Measurements from ENCODE around the gene FAF1. TPM values are rescaled to one million over a fixed set of nuclear protein-coding genes. Genes with fewer than 3 reads are reported as not detected.

The FAF1 gene
- total and polyA plus RNA-seq, 2 donors (not counting 3 experiments of a cell fraction or from before 2014, with no cell fraction given): 9.0 to 57.6 TPM

- ChIA-PET POLR2A (no interaction called here), CTCF (interaction anchor here (1.1 to 1.2 kb wide), 3 partner anchors 9 to 289 kb away, joined by 3 to 4 read pairs (median 4); no protein-coding TSS in a partner anchor)
- no peak for TF ChIP-seq MYC (IDR thresholded peaks at IDR 0.05; ENCODE audit: low read depth, low read length)
- no peak for TF ChIP-seq EZH2 (IDR thresholded peaks at IDR 0.05; ENCODE audit: borderline replicate concordance, low read depth, low read length, severe bottlenecking)
- no peak for TF ChIP-seq GATA2 (IDR thresholded peaks at IDR 0.05; ENCODE audit: insufficient read depth, insufficient read length, low read depth, low read length)
- TF ChIP-seq POLR2AphosphoS5 (IDR thresholded peaks at IDR 0.05; ENCODE audit: insufficient read depth, low read depth, low read length): no peak
- TF ChIP-seq FOS (IDR thresholded peaks at IDR 0.05; ENCODE audit: borderline replicate concordance, insufficient read depth, low read length): no peak
- no peak for TF ChIP-seq POLR2A (IDR thresholded peaks at IDR 0.05; ENCODE audit: low read depth, low read length)
- no peak for TF ChIP-seq JUN (IDR thresholded peaks at IDR 0.05; ENCODE audit: borderline replicate concordance, insufficient read depth, insufficient read length, low read depth)
- TF ChIP-seq CTCF (IDR thresholded peaks at IDR 0.05; ENCODE audit: extremely low read depth in 1 of 2, insufficient read depth in 1 of 2, low read depth in 1 of 2, low read length in 2 of 2): no peak
- TF ChIP-seq, protein P1, sequence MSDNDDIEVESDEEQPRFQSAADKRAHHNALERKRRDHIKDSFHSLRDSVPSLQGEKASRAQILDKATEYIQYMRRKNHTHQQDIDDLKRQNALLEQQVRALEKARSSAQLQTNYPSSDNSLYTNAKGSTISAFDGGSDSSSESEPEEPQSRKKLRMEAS (IDR thresholded peaks at IDR 0.05; ENCODE audit: insufficient read depth, insufficient read length): no peak
- no TSS peak for BruUV-seq (replicated peaks)
- Histone ChIP-seq H3K4me2 (ENCODE audit: insufficient read depth, low read length) (no peak overlapping the region), H4K20me1 (replicated peaks; ENCODE audit: control insufficient read depth, extremely low read depth, insufficient read depth, low read length) (no peaks in the 10 kb centered on the region), H2AFZ (ENCODE audit: low read depth, low read length) (no peak overlapping the region), H3K4me3 (replicated peaks in 1 of 3; ENCODE audit: insufficient read depth in 1 of 3, low read depth in 1 of 3, low read length in 3 of 3) (no peak overlapping the region), H3K9me3 (replicated peaks; ENCODE audit: control insufficient read depth, insufficient read depth, low read length) (no peaks in the 10 kb centered on the region), H3K9ac (replicated peaks; ENCODE audit: extremely low read depth, insufficient read depth, low read length) (no peak overlapping the region), H3K9me1 (replicated peaks; ENCODE audit: control insufficient read depth, extremely low read depth, insufficient read depth, low read length) (no peaks in the 10 kb centered on the region), H3K36me3 (ENCODE audit: control insufficient read depth in 2 of 2, extremely low read depth in 1 of 2, insufficient read depth in 2 of 2, low read length in 2 of 2) (no peaks in the 10 kb centered on the region), H3K79me2 (ENCODE audit: control insufficient read depth, insufficient read depth, low read length) (no peaks in the 10 kb centered on the region), H3K27ac (ENCODE audit: insufficient read depth, low read depth, low read length) (no peak overlapping the region), H3K4me1 (ENCODE audit: control insufficient read depth, extremely low read depth, insufficient read depth, low read length) (no peaks in the 10 kb centered on the region), H3K27me3 (ENCODE audit: control insufficient read depth in 2 of 2, insufficient read depth in 2 of 2, low read length in 2 of 2) (peaks cover 57 to 70% of the 10 kb centered on the region in 2 experiments)
- intact Hi-C loops (cut with micrococcal nuclease) (no loop called here), dilution Hi-C loops (cut with MboI; ENCODE audit: extremely low pct_ligation_motif_present, low sequenced_read_pairs) (no loop called here)
- DNase-seq (ENCODE audit: low read depth, low spot score) (no peak), FAIRE-seq (no peak)
Measured at GRCh38 chr1:50414853-50415234, 545.2 kb downstream of the FAF1 start.
